Measurements from ENCODE around the gene NEU3.

DNA sequence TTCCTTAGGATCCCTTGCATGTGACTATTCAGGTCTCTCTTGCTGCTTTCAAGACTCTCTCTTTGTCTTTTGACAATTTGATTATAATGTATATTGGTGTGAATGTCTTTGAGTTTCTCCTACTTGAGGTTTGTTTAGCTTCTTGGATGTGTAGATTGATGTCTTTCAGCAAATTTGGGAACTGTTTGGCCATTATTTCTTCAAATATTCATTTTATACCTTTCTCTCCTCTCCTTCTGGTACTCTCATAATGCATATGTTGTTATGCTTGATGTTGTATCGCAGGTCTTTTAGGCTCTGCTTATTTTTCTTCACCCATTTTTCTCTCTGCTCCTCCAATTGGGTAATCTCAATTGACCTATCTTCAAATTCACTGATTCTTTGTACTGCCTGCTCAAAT lies 63.7 kb downstream of the NEU3 start:
- TF ChIP-seq, protein P1, sequence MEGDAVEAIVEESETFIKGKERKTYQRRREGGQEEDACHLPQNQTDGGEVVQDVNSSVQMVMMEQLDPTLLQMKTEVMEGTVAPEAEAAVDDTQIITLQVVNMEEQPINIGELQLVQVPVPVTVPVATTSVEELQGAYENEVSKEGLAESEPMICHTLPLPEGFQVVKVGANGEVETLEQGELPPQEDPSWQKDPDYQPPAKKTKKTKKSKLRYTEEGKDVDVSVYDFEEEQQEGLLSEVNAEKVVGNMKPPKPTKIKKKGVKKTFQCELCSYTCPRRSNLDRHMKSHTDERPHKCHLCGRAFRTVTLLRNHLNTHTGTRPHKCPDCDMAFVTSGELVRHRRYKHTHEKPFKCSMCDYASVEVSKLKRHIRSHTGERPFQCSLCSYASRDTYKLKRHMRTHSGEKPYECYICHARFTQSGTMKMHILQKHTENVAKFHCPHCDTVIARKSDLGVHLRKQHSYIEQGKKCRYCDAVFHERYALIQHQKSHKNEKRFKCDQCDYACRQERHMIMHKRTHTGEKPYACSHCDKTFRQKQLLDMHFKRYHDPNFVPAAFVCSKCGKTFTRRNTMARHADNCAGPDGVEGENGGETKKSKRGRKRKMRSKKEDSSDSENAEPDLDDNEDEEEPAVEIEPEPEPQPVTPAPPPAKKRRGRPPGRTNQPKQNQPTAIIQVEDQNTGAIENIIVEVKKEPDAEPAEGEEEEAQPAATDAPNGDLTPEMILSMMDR (optimal IDR thresholded peaks at IDR 0.05 in 1 of 3, IDR thresholded peaks at IDR 0.05 in 1 of 3, conservative IDR thresholded peaks at IDR 0.05 in 1 of 3; ENCODE audit: extremely low read depth in 1 of 3, insufficient read depth in 2 of 3, low read length in 3 of 3), result no peak
- TF ChIP-seq EZH2 (IDR thresholded peaks at IDR 0.05; ENCODE audit: low read length), result no peak
